Right lobe of liver (tissue), 6 donors: Measurements from ENCODE around the gene TPSD1. TPM values are rescaled to one million over a fixed set of nuclear protein-coding genes. Genes with fewer than 3 reads are reported as not detected.
"Not testable (repeated sequence)": the region's sequence is repeated elsewhere in the genome, so short reads cannot be mapped to it uniquely, and the experiment has no call there.

Experiments
- ATAC-seq, 4 donors: fragments of 200-7000 bp; cut with Tn5 transposase; one replicate each; pipeline ENCODE4 v1.9.1; 2020; ENCODE audit warnings: mild to moderate bottlenecking in 4 of 4, moderate library complexity in 4 of 4
- DNase-seq, 3 donors: peaks; one replicate each; pipeline ENCODE4 v3.0.0-alpha.2; 2020
- H3K27ac ChIP-seq, 3 donors: fragments of 200-600 bp; one replicate each; pipeline ENCODE4 v1.8.0; 2022
- H3K27me3 ChIP-seq, 2 donors: fragments of 200-600 bp; one replicate each; pipeline ENCODE4 v1.8.0; 2022
- H3K36me3 ChIP-seq, 4 donors: fragments of 200-600 bp; sonication (generic) in 1 of 4; one replicate each; pipeline versions ENCODE4 v1.5.1 to v1.8.0; 2017 to 2022; ENCODE audit warnings: control low read depth in 1 of 4
- H3K4me1 ChIP-seq, 4 donors: fragments of 200-600 bp; sonication (generic) in 1 of 4; one replicate each; pipeline versions ENCODE4 v1.5.1 to v1.8.0; 2017 to 2022; ENCODE audit warnings: control low read depth in 1 of 4
- H3K4me3 ChIP-seq, 3 donors: fragments of 200-600 bp; one replicate each; pipeline ENCODE4 v1.8.0; 2022
- H3K9me3 ChIP-seq, 4 donors: fragments of 200-600 bp; sonication (generic) in 1 of 4; one replicate each; pipeline versions ENCODE4 v1.5.1 to v1.8.0; 2017 to 2022; ENCODE audit warnings: control low read depth in 1 of 4
- POLR2A ChIP-seq: fragments of 450-650 bp; IDR thresholded peaks from one replicate; pipeline ENCODE4 v1.6.1; 2017; ENCODE audit warnings: antibody characterized with exemption, mild to moderate bottlenecking
- WGBS: methylation state at CpG from one replicate; pipeline ENCODE4 v1.1.6; 2018; ENCODE audit warnings: low coverage, low lambda C conversion rate; ENCODE audit not compliant: insufficient coverage; ENCODE audit errors: missing lambda C conversion rate; 5-methylcytosine and 5-hydroxymethylcytosine counted together
- intact Hi-C, 2 donors: fragments of 100-400 bp; cut with DNase I; formaldehyde crosslinking; loops; one replicate each; pipeline versions ENCODE4 v1.11.2 to v1.14.1; 2022
- total RNA-seq, 6 experiments: library from RNA; depleted of rRNA in 2 of 6; stranded (reverse); fragments of >200 nt in 2 of 6; fragmentation: NEBNext Ultra II Directional in 3 of 6; extraction: Animal tissue kit (Norgen Biotek cat#: 25700) in 3 of 6; gene quantifications; one replicate each; pipeline versions ENCODE4 v1.1.0 to v1.2.4, GENCODE V29; 2016 to 2023
- TF ChIP-seq, protein P1 (sequence below), 4 donors: fragments of 200-600 bp in 3 of 4; fragments of 450-650 bp in 1 of 4; IDR thresholded peaks; one replicate each; pipeline versions ENCODE4 v1.5.1 to v1.8.0; 2016 to 2022; ENCODE audit warnings: antibody characterized with exemption in 4 of 4, mild to moderate bottlenecking in 2 of 4
- donor health status: DM: no; HTN: yes; CAD: no.
- donor health status: DM: no; HTN: no; CAD: no.
- donor health status: DM: no; HTN: no; CAD: no.
- donor health status: DM: no; HTN: yes; CAD: no.
- donor health status: DM: no; HTN: yes; CAD: no.

Gene TPSD1
- total RNA-seq, 6 experiments from 2014 or later: not detected

DNA sequence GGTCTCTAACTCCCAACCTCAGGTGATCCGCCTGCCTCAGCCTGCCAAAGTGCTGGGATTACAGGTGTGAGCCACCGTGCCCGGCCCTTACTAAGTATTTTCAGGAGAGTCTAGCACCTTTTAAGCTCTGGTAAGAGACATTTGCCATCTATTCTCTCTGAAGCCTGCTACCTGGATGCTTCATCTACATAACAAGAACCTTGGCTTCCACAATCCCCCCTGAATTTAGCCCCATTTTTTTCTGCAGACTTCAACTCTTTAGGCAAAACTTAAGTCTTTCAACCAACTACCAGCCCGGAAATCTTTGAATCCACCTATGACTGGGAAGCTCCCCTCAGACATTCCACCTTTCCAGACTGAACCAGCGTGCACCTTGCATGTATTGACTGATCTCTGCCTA is 39.6 kb downstream of the TPSD1 start:
- Histone ChIP-seq H3K9me3 (no peaks in the 10 kb centered on the region), H3K4me3 (no peak overlapping the region), H3K27ac (no peak overlapping the region), H3K4me1 (peaks cover 0 to 35% (median 12%) of the 10 kb centered on the region in 4 donors), H3K36me3 (no peaks in the 10 kb centered on the region), H3K27me3 (no peaks in the 10 kb centered on the region)
- TF ChIP-seq, protein P1, sequence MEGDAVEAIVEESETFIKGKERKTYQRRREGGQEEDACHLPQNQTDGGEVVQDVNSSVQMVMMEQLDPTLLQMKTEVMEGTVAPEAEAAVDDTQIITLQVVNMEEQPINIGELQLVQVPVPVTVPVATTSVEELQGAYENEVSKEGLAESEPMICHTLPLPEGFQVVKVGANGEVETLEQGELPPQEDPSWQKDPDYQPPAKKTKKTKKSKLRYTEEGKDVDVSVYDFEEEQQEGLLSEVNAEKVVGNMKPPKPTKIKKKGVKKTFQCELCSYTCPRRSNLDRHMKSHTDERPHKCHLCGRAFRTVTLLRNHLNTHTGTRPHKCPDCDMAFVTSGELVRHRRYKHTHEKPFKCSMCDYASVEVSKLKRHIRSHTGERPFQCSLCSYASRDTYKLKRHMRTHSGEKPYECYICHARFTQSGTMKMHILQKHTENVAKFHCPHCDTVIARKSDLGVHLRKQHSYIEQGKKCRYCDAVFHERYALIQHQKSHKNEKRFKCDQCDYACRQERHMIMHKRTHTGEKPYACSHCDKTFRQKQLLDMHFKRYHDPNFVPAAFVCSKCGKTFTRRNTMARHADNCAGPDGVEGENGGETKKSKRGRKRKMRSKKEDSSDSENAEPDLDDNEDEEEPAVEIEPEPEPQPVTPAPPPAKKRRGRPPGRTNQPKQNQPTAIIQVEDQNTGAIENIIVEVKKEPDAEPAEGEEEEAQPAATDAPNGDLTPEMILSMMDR (IDR thresholded peaks at IDR 0.05): no peak
- TF ChIP-seq POLR2A: no peak
- intact Hi-C loops: no loop called here
- DNase-seq (no peak), ATAC-seq (no peak)
- 72% methylated on average over 5 of the region's 5 CpGs for WGBS

DNA sequence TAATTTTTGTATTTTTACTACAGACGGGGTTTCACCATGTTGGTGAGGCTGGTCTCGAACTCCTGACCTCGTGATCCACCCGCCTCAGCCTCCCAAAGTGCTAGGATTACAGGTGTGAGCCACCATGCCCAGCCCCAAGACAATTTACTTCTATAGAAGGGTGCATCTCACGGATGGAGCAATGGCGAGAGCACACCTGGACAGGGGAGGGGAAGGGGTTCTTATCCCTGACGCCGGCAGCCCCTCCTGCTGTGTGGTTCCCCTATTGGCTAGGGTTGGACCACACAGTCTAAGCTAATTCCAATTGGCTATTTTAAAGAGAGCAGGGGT is 40.8 kb downstream of the TPSD1 start:
- DNase-seq, H3K36me3 ChIP-seq, H3K4me3 ChIP-seq, H3K27me3 ChIP-seq, ATAC-seq, intact Hi-C loops, H3K9me3 ChIP-seq: not testable (repeated sequence)
- WGBS: 74% methylated on average over 7 of the region's 8 CpGs
- peak overlapping the region; percentile 70 to 81 (median 81) for H3K27ac ChIP-seq
- peaks cover 0 to 33% (median 14%) of the 10 kb centered on the region in 4 donors for H3K4me1 ChIP-seq

DNA sequence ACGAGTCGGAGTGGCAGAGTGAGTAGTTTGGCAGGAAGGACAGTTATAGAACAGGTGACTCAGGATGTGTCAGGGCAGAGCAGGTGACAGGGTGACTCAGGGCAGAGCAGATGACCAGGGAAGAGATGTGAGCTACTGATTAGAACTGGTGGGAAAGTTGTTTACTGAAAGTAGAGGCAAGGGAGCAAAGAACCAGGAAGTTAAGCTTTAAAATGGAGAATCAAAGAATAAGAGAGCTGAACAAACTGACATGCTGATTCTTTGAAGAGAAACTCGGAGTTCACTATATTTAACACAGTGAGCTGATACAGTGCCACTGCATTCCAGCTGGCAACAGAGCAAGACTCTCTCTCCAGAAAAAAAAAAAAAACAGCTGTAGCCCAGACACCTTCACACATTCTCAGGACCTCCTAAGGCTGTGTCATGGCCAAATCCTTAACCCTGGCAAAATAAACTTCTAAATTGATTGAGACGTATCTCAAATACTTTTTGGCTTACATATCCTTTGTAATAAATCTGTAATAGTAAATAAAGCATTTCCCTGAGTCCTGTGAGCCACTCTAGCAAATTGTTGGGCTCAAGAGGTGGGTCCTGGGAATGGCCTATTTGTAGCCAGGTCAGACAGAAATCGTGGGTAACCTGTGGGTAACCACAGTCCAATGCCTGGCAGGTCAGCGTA is 41.3 kb downstream of the TPSD1 start:
- ATAC-seq (peak; percentile 42 to 64 (median 57)), DNase-seq (peak in 1 of 3 donors; percentile 73)
- H3K9me3 ChIP-seq: no peaks in the 10 kb centered on the region
- H3K36me3 ChIP-seq: no peaks in the 10 kb centered on the region
- H3K27ac ChIP-seq: peak overlapping the region; percentile 81 to 84 (median 81)
- no peak overlapping the region for H3K4me3 ChIP-seq
- 17% methylated on average over 5 of the region's 6 CpGs for WGBS
- no peak for TF ChIP-seq POLR2A
- TF ChIP-seq, protein P1 (IDR thresholded peaks at IDR 0.05): no peak
- peaks cover 0 to 32% (median 14%) of the 10 kb centered on the region in 4 donors for H3K4me1 ChIP-seq
- intact Hi-C loops: no loop called here
- no peaks in the 10 kb centered on the region for H3K27me3 ChIP-seq

DNA sequence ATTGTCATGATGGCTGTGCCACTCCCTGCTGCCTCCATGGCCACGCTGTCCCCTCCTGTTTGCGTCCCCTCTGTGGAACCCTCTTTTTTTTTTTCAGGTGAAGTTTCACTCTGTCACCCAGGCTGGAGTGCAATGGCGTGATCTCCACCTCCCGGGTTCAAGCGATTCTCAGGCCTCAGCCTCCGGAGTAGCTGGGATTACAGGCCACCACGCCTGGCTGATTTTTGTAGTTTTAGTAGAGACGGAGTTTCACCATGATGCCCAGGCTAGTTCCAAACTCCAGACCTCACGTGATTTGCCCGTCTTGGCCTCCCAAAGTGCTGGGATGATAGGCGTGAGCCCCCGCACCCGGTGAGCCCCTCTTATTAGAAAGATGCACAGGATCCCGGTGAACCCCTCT is 42.5 kb downstream of the TPSD1 start:
- Histone ChIP-seq H3K27me3 (no peaks in the 10 kb centered on the region), H3K36me3 (no peaks in the 10 kb centered on the region), H3K9me3 (no peaks in the 10 kb centered on the region), H3K4me1 (peaks cover 0 to 32% (median 14%) of the 10 kb centered on the region in 4 donors), H3K27ac (peak overlapping the region in 2 of 3 donors; percentile 83 to 88), H3K4me3 (peak overlapping the region in 1 of 3 donors; percentile 46)
- 87% methylated on average over 9 of the region's 14 CpGs for WGBS
- no peak for ATAC-seq
- no peak for TF ChIP-seq POLR2A
- TF ChIP-seq, protein P1 (IDR thresholded peaks at IDR 0.05): no peak
- no peak for DNase-seq
- intact Hi-C loops: no loop called here

DNA sequence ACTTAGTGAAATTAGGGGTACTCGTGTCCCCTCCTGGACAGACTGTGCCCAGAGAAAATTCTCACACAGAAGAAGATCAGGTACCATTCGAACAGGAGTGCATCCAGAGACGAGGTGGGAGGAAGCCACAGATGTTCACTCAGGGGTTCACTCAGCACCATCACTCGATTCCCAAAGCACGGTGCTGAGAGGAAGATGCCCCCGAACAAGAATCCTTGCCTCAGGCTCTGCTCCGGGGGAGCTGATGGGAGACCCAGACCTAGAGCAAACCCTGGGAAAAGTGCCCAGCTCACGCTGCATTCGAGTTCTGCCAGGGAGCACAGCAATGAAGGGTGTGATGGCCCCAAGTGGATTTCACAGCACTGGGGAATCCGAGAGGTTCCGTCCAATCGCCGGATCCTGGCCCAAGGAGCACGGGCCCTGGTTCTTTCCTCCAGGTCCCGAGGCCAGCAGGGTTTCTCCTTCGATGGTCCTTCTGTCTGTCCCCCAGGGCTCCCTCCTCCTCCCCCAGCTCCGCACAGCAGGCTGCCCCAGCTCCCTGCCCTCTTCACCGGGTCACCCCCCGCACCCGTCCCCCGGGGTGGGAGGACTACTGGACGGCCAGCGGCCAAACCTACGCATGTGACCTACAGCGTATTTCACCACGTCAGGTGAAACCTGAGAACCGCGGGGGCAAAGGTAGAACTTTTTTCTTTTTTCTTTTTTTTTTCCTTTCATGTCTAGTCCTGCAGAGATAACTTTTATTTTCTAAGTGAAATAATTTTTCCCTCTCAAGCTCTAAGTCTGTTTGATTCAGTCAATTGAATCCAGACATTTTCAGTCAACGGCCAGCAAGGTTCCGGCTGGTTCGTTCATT is 43.4 kb downstream of the TPSD1 start:
- intact Hi-C loops: no loop called here
- peak; percentile 90 to 95 (median 95) for DNase-seq
- TF ChIP-seq POLR2A: peak; percentile 84
- TF ChIP-seq, protein P1 (IDR thresholded peaks at IDR 0.05): no peak
- Histone ChIP-seq H3K9me3 (no peaks in the 10 kb centered on the region), H3K27ac (peak overlapping the region; percentile 51 to 88 (median 83)), H3K4me1 (peaks cover 0 to 32% (median 14%) of the 10 kb centered on the region in 4 donors), H3K36me3 (no peaks in the 10 kb centered on the region), H3K4me3 (peak overlapping the region; percentile 28 to 57 (median 46)), H3K27me3 (no peaks in the 10 kb centered on the region)
- 18% methylated on average over 19 of the region's 31 CpGs for WGBS
- ATAC-seq: peak; percentile 75 to 88 (median 88)
